HepG2 (cell line): ENCODE results near the gene CD8A. TPM values are rescaled to one million over a fixed set of nuclear protein-coding genes. Genes with fewer than 3 reads are reported as not detected.

Experiments
- ATAC-seq: fragments of 200-7000 bp; cut with Tn5 transposase; 3 replicates; pipeline ENCODE4 v1.9.1; 2020; ENCODE audit warnings: mild to moderate bottlenecking, moderate library complexity
- BruUV-seq: library from RNA; stranded (reverse); fragments of 400-500 nt; replicated peaks from 2 replicates; lab custom pipeline; 2021; lab: Mats Ljungman, UMichigan
- CTCF ChIA-PET: fragments of 300-600 bp; formaldehyde crosslinking; extraction: SDS; loops from one replicate; lab custom pipeline; 2021; ENCODE audit warnings: low total read pairs, inconsistent platforms, low intra/inter-chr PET ratio; lab: Yijun Ruan, JAX
- POLR2A ChIA-PET: fragments of 350-600 bp; sonication (Branson Sonifier 250); formaldehyde crosslinking; loops from one replicate; lab custom pipeline; 2020; ENCODE audit warnings: antibody characterized with exemption, inconsistent platforms; lab: Yijun Ruan, JAX
- DNase-seq: peaks from one replicate; pipeline ENCODE4 v3.0.0-alpha.2; 2015; ENCODE audit warnings: low spot score
- FAIRE-seq: peaks from 3 replicates; lab custom pipeline; 2011; peaks lifted over from hg19 to GRCh38; lab: Jason Lieb, UNC
- H2AFZ ChIP-seq: one replicate; pipeline ENCODE4 v1.6.1; 2011; ENCODE audit warnings: low read length, inconsistent platforms
- H3K27ac ChIP-seq: fragments of 300-600 bp; 3 replicates; pipeline ENCODE4 v1.8.0; 2011; ENCODE audit warnings: mixed run types, mild to moderate bottlenecking, mixed read lengths, low read length, inconsistent platforms; ENCODE audit not compliant: insufficient read depth; ENCODE audit errors: extremely low read length
- H3K27me3 ChIP-seq, 2 experiments: fragments of 200-600 bp in 1 of 2; 2 replicates in 1 of 2; 3 replicates in 1 of 2; pipeline versions ENCODE4 v1.6.0 to v1.8.0; 2011; ENCODE audit warnings: low read length in 2 of 2, mild to moderate bottlenecking in 2 of 2, moderate library complexity in 2 of 2, inconsistent platforms in 1 of 2; ENCODE audit not compliant: insufficient read depth in 2 of 2, control insufficient read depth in 1 of 2
- H3K36me3 ChIP-seq, 2 experiments: fragments of 200-600 bp in 1 of 2; replicated peaks in 1 of 2; 2 replicates in 1 of 2; 3 replicates in 1 of 2; pipeline versions ENCODE4 v1.5.1 to v1.8.0; 2011; ENCODE audit warnings: low read length in 2 of 2, inconsistent platforms in 1 of 2; ENCODE audit not compliant: insufficient read depth in 2 of 2, control insufficient read depth in 1 of 2
- H3K4me1 ChIP-seq: 2 replicates; pipeline ENCODE4 v1.5.1; 2012; ENCODE audit warnings: low read length, inconsistent platforms; ENCODE audit not compliant: insufficient read depth
- H3K4me2 ChIP-seq: 2 replicates; pipeline ENCODE4 v1.6.0; 2011; ENCODE audit warnings: low read depth, low read length, inconsistent platforms
- H3K4me3 ChIP-seq, 3 experiments: fragments of 200-600 bp in 1 of 3; sonication (generic), shearing (Covaris generic) in 1 of 3; replicated peaks in 1 of 3; 2 replicates each; pipeline ENCODE4 v1.5.1; 2011 to 2016; ENCODE audit warnings: low read length in 3 of 3, inconsistent platforms in 2 of 3, low read depth in 2 of 3, mild to moderate bottlenecking in 2 of 3, control low read depth in 1 of 3, mixed read lengths in 1 of 3; ENCODE audit not compliant: insufficient read depth in 1 of 3
- H3K79me2 ChIP-seq: one replicate; pipeline ENCODE4 v1.6.1; 2011; ENCODE audit warnings: low read length, inconsistent platforms; ENCODE audit not compliant: insufficient read depth
- H3K9ac ChIP-seq: 2 replicates; pipeline ENCODE4 v1.6.0; 2011; ENCODE audit warnings: mild to moderate bottlenecking, low read depth, low read length, inconsistent platforms; ENCODE audit not compliant: insufficient read depth
- H3K9me3 ChIP-seq: 2 replicates; pipeline ENCODE4 v1.5.1; 2012; ENCODE audit warnings: mild to moderate bottlenecking, low read length
- H4K20me1 ChIP-seq: 2 replicates; pipeline ENCODE4 v1.6.0; 2011; ENCODE audit warnings: inconsistent platforms, mild to moderate bottlenecking, low read length, moderate library complexity; ENCODE audit not compliant: insufficient read depth
- HOMEZ ChIP-seq: IDR thresholded peaks from 2 replicates; pipeline ENCODE4 v1.6.1; 2016; ENCODE audit warnings: low read depth
- RBM22 ChIP-seq: fragments of 200-400 bp; formaldehyde crosslinking; optimal IDR thresholded peaks from 2 replicates; pipeline ENCODE3; 2017; ENCODE audit warnings: mild to moderate bottlenecking, low read length, moderate library complexity
- ZBTB39 ChIP-seq: sonication (generic); formaldehyde crosslinking; IDR thresholded peaks from 2 replicates; pipeline ENCODE4 v1.5.0; 2020; ENCODE audit warnings: missing genetic modification reagents
- WGBS: methylation state at CpG from one replicate; pipeline ENCODE4 v1.1.6; 2017; ENCODE audit warnings: low lambda C conversion rate; 5-methylcytosine and 5-hydroxymethylcytosine counted together
- in situ Hi-C: cut with HindIII; loops from 2 replicates; pipeline ENCODE4 v1.10.0; 2017; ENCODE audit warnings: low pct_unique_long_range_greater_than_20kb; ENCODE audit not compliant: extremely low pct_ligation_motif_present
- intact Hi-C: fragments of 100-400 bp; cut with micrococcal nuclease; formaldehyde crosslinking; loops from one replicate; pipeline ENCODE4 v1.10.0; 2022; ENCODE audit not compliant: unreplicated experiment
- polyA plus RNA-seq, 8 experiments: library from polyadenylated mRNA; depleted of rRNA in 3 of 8; stranded (reverse) in 7 of 8; unstranded in 1 of 8; fragments of >200 nt; fragmentation: Illumina TruSeq in 4 of 8; extraction: Trizol in 4 of 8; gene quantifications; 2 replicates each; pipeline versions ENCODE4 v1.2.1 to v1.2.3, GENCODE V29; 2011 to 2016; ENCODE audit warnings: low read depth in 4 of 8, missing spikeins in 1 of 8, mixed read lengths in 1 of 8; ENCODE audit not compliant: insufficient read depth in 1 of 8
- total RNA-seq, 5 experiments: library from RNA; depleted of rRNA; stranded (reverse); fragments of >200 nt; fragmentation: Illumina TruSeq; extraction: Trizol; gene quantifications; 2 replicates each; pipeline ENCODE4 v1.2.3, GENCODE V29; 2016; ENCODE audit warnings: low read depth in 1 of 5

Gene CD8A
- total and polyA plus RNA-seq, 2 of the 13 experiments (the other 11 are each of a cell fraction or from before 2014, with no cell fraction given): 0.09 TPM; not detected in 1

GRCh38 chr2:86779971-86780370, 10.7 kb downstream of the CD8A start (continued):
- TF ChIP-seq ZBTB39 (CRISPR knock-in tag): no peak
- TF ChIP-seq, all 625 proteins: peak for 0

GRCh38 chr2:86778957-86779356, 11.8 kb downstream of the CD8A start:
- ATAC-seq (peak; percentile 13), FAIRE-seq (no peak), DNase-seq (no peak)
- peak; percentile 47 for TF ChIP-seq RBM22
- no peak for TF ChIP-seq HOMEZ (CRISPR knock-in tag)
- Histone ChIP-seq H3K27me3 (0 out of 5 replicates have a peak, but pooled peaks cover 0 to 3% of the 10 kb centered on the region in 2 experiments), H4K20me1 (no peaks in the 10 kb centered on the region), H3K36me3 (peaks cover 6 to 21% of the 10 kb centered on the region in 2 experiments), H3K9me3 (no peaks in the 10 kb centered on the region), H3K27ac (no peak overlapping the region), H3K4me1 (no peaks in the 10 kb centered on the region), H2AFZ (no peak overlapping the region), H3K79me2 (no peaks in the 10 kb centered on the region), H3K4me3 (no peak overlapping the region), H3K4me2 (no peak overlapping the region), H3K9ac (no peak overlapping the region)
- ChIA-PET CTCF (no interaction called here), POLR2A (no interaction called here)
- in situ Hi-C loops (no loop called here), intact Hi-C loops (no loop called here)
- WGBS: 40% methylated on average over 2 of the region's 2 CpGs
- BruUV-seq: no TSS peak
